Inflammatory macrophage treated with lipopolysaccharide for 4 hours (primary cell): ENCODE results near the gene PRDX5.
"Not testable (repeated sequence)": the region's sequence is repeated elsewhere in the genome, so short reads cannot be mapped to it uniquely, and the experiment has no call there.

Experiments
- DNase-seq: peaks from one replicate; pipeline ENCODE4 v3.0.0-alpha.2; 2020

PRDX5 gene

GRCh38 chr11:64306563-64306875 lies 11.4 kb upstream of the PRDX5 start:
- no peak for DNase-seq

GRCh38 chr11:64306876-64307622 lies 10.9 kb upstream of the PRDX5 start:
- no peak for DNase-seq

GRCh38 chr11:64307795-64308194 lies 10.1 kb upstream of the PRDX5 start:
- not testable (repeated sequence) for DNase-seq

GRCh38 chr11:64312947-64313346 lies 5.0 kb upstream of the PRDX5 start:
- no peak for DNase-seq

- DNase-seq = no peak
Measured at GRCh38 chr11:64313491-64314145, 4.3 kb upstream of the PRDX5 start.

- DNase-seq = no peak
Measured at GRCh38 chr11:64314146-64314804, 3.6 kb upstream of the PRDX5 start.

- DNase-seq = no peak
Measured at GRCh38 chr11:64314805-64315561, 2.9 kb upstream of the PRDX5 start.

- DNase-seq = not testable (repeated sequence)
Measured at GRCh38 chr11:64315667-64316526, 2.0 kb upstream of the PRDX5 start.

- no peak for DNase-seq
Measured at GRCh38 chr11:64316672-64317324, 1.1 kb upstream of the PRDX5 start.

GRCh38 chr11:64317325-64317960 lies 478 bp upstream of the PRDX5 start, which contains the start of gene TRMT112:
TRMT112 (minus strand) TSS chr11:64317559; CDS start chr11:64317526, 33 bp downstream.
- peak; percentile 97 for DNase-seq

- peak; percentile 31 for DNase-seq
Measured at GRCh38 chr11:64318766-64319761, 1.1 kb downstream of the PRDX5 start.

- DNase-seq = no peak
Measured at GRCh38 chr11:64320556-64320955, 2.6 kb downstream of the PRDX5 start.

- no peak for DNase-seq
Measured at GRCh38 chr11:64321026-64321425, 3.1 kb downstream of the PRDX5 start.

- no peak for DNase-seq
Measured at GRCh38 chr11:64321533-64321932, 3.6 kb downstream of the PRDX5 start.

GRCh38 chr11:64322925-64323260 lies 5.0 kb downstream of the PRDX5 start:
- DNase-seq = no peak

GRCh38 chr11:64323373-64323772 lies 5.5 kb downstream of the PRDX5 start:
- no peak for DNase-seq

- DNase-seq = not testable (repeated sequence)
Measured at GRCh38 chr11:64323984-64324383, 6.1 kb downstream of the PRDX5 start.

GRCh38 chr11:64324692-64325469 lies 7.0 kb downstream of the PRDX5 start:
- no peak for DNase-seq

- DNase-seq = no peak
Measured at GRCh38 chr11:64327375-64327774, 9.5 kb downstream of the PRDX5 start.
